GM18951 (cell line): ENCODE results near the gene FOXL1.

ENCODE experiments used
- POLR2A ChIP-seq: IDR thresholded peaks from 4 replicates; pipeline ENCODE4 v1.6.1; 2011; ENCODE audit warnings: mild to moderate bottlenecking; ENCODE audit not compliant: insufficient read length, insufficient read depth; ENCODE audit errors: extremely low read depth
- in situ Hi-C: fragments of 300-500 bp; cut with MboI; formaldehyde crosslinking; loops from one replicate; pipeline ENCODE4 v1.12.0; 2022; ENCODE audit warnings: low sequenced_read_pairs, mixed read lengths, inconsistent platforms; ENCODE audit not compliant: unreplicated experiment

Gene FOXL1

DNA sequence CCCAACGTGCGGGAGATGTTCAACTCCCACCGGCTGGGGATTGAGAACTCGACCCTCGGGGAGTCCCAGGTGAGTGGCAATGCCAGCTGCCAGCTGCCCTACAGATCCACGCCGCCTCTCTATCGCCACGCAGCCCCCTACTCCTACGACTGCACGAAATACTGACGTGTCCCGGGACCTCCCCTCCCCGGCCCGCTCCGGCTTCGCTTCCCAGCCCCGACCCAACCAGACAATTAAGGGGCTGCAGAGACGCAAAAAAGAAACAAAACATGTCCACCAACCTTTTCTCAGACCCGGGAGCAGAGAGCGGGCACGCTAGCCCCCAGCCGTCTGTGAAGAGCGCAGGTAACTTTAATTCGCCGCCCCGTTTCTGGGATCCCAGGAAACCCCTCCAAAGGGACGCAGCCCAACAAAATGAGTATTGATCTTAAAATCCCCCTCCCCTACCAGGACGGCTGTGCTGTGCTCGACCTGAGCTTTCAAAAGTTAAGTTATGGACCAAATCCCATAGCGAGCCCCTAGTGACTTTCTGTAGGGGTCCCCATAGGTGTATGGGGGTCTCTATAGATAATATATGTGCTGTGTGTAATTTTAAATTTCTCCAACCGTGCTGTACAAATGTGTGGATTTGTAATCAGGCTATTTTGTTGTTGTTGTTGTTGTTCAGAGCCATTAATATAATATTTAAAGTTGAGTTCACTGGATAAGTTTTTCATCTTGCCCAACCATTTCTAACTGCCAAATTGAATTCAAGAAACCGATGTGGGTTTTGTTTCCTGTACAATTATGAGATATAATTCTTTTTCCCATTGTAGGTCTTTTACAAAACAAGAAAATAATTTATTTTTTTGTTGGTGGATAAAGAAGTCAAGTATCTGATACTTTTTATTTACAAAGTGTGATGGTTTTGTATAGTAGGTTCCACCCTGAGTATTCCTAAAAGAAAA is 9.4 kb upstream of the FOXL1 start:
- TF ChIP-seq POLR2A = no peak
- in situ Hi-C loops = loop anchor here (10.0 to 25.0 kb wide), 2 partner anchors 496 to 718 kb away; no protein-coding TSS in a partner anchor

DNA sequence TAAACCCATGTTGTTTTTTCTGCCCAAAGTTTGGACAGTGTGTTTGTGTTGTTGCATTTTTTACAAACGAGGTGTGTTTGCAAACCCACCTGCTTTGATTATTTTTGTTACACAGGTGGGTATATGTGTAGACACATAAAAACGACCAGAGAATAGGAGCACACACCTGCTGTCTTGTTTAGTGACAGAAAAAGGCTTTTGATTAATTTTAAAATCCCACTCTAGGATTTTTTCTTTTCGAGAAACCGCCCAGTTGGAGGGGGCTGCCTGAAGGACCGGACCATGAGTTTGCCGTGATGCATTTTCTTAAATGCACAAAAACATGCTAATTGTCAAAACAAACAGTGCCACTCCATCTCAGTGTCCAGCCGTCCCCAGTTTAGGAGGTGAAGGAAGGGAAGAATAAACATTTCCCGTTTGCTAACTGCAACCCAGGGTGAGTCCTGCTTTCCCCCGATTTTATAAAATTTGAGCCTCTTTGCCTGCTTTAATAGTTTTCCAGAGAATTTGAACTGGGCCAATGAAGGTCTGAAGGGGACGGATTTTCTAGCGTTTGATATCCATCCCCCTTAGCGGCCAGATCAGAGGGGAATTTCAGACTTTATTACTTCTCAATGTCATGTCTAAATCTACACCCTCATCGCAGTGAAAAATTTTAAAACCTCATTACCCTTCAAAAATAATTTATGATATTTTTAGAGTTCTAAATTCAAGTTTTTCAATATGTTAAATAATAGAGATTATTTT is 8.5 kb upstream of the FOXL1 start:
- in situ Hi-C loops = loop anchor here (10.0 to 25.0 kb wide), 2 partner anchors 495 to 717 kb away; no protein-coding TSS in a partner anchor

DNA sequence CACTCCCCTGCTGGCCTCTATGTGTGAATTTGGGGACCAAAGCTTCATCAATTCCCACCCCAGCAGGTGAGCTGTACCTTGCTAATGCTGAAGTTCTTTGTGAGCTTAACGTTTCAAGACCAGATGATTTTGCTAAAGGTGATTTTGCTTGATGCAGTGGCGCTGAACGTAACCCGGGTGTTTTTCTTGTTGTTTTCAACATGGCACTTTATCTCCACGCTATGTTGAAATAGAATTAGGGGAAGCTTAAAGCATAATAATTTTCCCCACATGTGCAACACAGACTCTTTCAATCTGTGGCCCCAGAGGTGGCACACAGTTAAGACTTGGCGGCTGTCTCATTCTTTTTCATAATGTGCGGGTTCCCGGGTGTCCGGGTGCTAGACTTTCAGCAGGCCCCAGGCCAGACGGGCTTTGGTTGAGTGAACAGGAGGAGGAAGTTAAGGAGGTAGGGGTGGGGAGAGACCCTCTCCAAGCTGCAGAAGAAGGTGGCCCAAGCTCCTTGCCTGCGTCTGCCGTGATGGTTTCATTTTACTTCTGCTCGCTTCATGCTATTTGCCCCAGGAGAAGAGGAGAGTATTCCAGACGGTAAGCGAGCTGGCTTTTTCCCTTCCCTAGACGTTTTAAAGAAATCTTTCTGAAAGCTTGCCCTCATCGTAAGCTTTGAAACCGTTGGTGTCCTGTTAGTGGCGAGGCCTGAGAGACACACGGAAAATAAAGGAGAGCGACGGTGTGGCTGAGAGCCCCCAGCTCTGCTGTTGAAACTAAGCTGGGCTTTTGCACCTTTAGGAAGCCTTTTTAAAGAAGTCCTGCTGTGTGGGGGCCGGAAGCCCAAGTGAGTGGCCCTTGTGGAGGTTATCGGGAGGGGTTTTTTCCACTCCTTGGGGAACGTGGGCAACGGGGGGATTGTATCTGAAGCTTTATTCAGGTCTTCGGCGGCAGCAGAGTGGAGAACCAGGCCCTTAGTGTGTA is 7.5 kb upstream of the FOXL1 start:
- in situ Hi-C loops = loop anchor here (25.0 kb wide), 1 partner anchor 716 kb away; no protein-coding TSS in a partner anchor
- no peak for TF ChIP-seq POLR2A

More for the DNA sequence above, 8.5 kb upstream of the FOXL1 start:
- TF ChIP-seq POLR2A = no peak

DNA sequence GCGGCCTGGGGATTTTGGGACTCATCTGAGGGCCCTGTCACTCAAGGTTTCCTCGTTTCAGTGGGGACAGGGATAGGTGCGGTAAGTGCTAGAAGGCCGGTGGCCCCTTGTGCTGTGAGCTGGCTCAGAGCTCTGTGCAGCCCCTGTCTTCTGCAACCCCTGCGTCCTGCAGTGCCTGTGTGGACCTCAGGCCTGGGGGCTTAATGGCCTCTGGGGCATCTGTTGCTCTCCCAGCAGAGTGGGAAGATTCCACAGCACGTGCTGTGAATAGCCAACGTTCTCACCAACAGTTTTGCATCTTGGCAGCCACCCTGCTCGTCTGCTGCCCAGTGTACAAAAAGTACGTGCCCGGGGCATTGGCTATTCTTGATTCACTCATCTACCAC is 6.8 kb upstream of the FOXL1 start:
- no peak for TF ChIP-seq POLR2A
- in situ Hi-C loops = loop anchor here (25.0 kb wide), 1 partner anchor 716 kb away; no protein-coding TSS in a partner anchor

DNA sequence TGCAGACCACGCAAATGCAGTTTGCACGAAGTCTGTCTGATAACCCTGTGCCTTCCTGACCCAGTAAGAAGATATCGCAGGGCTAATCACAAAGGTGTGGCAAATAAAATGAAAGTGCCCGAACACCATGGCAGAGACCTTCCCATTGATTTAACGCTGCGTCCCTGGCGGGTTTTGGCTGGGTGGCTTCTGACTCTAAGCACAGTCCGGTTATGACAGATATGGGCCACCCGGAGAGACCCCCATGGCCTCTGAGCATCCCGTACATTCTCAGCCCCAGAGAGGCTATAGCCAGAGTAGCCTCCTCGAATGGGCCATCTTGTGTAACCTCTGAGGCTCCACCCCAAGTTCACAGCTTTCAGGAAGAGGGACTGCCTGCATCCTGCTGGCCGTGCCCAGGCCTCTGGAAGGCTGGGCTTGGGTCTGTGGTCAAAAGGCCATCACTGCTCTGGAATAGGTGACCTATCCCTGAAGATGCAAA is 6.3 kb upstream of the FOXL1 start:
- in situ Hi-C loops = loop anchor here (25.0 kb wide), 1 partner anchor 715 kb away; no protein-coding TSS in a partner anchor
- TF ChIP-seq POLR2A = no peak

DNA sequence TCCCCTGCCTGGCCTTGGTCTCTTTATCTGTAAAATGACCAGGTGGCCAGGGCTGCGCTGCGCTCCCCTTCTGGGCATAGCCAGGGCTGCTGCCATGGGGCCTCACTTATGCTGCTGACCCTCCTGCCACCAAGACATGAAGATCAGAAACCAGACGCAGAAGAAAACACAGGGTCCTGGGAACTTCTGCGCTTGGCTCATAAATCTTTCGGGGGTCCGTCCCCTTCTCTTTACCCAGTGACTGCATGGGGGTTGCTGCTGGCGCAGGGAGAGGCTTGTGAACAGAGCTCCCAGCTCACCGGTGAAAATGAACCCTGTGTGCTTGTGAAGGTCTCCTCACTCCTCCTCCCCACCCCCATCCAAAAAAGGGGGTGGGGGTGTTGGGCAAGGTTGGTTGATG is 5.7 kb upstream of the FOXL1 start:
- TF ChIP-seq POLR2A = no peak
- in situ Hi-C loops = loop anchor here (25.0 kb wide), 1 partner anchor 715 kb away; no protein-coding TSS in a partner anchor

DNA sequence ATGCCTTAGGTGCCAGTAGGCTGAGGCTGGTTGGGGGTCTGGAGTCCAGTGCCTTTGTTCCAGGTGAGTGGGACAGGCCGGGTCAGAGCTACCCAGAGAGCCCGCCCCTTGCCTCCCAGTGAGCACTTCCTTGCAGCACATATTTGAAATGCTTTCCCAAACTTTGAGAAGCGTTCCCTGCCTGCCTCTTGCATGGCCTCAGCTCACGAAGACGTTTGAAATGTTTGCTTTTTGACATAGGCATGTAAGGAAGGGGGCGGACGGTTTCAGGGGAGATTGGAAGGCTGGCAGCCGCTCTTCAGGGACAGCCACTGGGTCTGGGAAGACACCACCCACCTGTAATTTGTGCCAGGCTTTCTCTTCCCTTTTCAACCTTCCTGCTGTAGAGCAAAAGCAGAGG is 5.1 kb upstream of the FOXL1 start:
- TF ChIP-seq POLR2A = no peak
- in situ Hi-C loops = loop anchor here (25.0 kb wide), 1 partner anchor 714 kb away; no protein-coding TSS in a partner anchor

DNA sequence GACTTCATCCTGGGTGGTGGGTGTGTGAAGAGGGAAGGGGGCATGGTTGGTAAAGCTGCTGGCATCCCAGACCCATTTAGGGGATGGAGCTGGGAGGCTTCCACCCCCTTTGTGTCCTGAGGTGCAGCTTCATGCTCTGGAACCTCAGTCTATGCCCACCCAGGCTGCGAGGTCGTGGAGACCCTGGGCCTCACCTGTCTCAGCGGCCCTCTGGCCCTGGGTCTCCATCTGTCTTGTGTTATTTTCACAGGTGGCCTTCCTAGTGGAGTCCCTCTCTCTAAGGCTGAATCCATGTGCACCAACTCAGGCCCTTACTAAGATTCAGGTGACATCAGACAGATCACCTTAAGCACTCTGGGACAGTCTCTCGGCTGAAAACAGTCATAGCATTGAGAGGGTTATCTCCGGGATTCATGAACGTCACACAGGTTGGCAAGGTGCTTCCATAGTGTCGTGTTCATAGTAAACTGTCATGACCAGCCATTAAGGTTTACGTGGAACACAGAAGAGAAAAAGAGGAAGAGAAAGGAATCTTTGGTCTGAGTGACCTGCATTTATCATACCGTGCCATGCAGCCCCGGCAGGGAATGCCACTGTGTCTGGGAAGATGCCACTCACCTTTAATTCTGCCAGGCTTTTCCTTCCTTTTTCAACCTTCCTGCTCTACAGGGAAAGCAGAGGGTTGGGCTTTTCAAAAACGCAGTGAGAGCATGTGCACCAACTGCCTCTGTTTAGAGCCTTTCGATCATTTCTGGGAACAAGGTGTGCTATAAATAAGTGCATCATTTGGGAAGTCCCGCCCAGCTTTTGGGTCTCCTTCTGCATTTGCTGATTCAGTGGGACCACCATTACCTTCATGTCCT is 4.5 kb upstream of the FOXL1 start:
- in situ Hi-C loops = loop anchor here (25.0 kb wide), 1 partner anchor 713 kb away; no protein-coding TSS in a partner anchor

DNA sequence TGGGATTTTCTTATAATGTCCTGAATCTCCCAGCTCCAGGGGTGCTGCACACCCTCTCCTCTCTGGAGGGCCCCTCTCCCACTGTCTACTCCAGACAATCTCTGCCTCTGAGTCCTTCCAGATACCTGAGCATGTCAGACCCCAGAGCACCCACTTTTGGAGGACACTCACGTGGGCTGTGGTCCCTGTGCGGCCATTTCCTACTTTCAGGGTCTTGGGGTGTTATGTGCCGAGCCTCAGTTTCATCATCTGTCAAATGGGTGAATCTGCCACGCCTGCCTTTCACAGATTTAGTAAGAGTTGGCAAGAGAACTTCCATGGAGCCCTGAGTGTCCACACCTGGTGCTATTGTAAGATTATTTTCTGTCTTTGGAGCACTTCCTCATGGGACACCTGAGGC is 3.7 kb upstream of the FOXL1 start:
- in situ Hi-C loops = loop anchor here (25.0 kb wide), 1 partner anchor 713 kb away; no protein-coding TSS in a partner anchor
- TF ChIP-seq POLR2A = no peak

More for the DNA sequence above, 4.5 kb upstream of the FOXL1 start:
- TF ChIP-seq POLR2A = no peak

DNA sequence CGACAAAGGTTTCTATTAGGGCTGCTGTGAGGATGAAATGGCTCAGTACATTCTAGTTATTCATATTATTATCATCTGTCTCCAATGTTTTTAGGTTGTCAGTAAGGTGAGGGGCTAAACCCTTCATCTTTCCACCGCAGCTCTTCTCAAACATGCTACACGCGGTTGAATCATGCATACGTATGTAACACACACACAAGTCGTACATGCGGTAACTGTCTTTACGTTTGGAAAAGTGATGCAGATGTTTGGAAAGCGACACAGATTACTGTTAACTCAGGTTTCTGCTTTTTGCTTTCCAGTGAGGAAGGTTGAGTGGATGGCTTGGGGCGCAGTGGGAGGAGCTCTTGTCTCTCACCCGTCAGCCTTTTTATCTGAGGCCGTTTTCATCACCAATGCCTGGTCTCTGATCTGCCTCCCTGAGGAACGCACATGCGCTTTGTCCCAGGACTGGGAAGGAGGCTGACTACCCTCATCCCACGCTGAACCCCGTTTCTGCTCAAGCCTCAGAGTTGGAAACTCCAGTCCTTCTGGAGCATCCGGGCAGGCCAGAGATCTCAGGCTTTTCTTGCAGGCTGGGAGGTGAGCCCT is 3.2 kb upstream of the FOXL1 start:
- in situ Hi-C loops = no loop called here
- TF ChIP-seq POLR2A = no peak
